GM15510 (cell line): ENCODE measurements around the gene SRC.

Source experiments
- POLR2A ChIP-seq: IDR thresholded peaks from 3 replicates; pipeline ENCODE4 v1.6.1; 2011; ENCODE audit warnings: borderline replicate concordance; ENCODE audit not compliant: insufficient read length; ENCODE audit errors: extremely low read depth

The SRC gene

GRCh38 chr20:37406010-37406998, 60.4 kb downstream of the SRC start:
- TF ChIP-seq POLR2A = peak; percentile 60

- TF ChIP-seq POLR2A = no peak
These were observed 61.2 kb downstream of the SRC start for GRCh38 chr20:37407019-37407566.

- TF ChIP-seq POLR2A = no peak
These were observed 61.6 kb downstream of the SRC start for GRCh38 chr20:37407573-37408002.

GRCh38 chr20:37408302-37409193, 62.6 kb downstream of the SRC start:
- no peak for TF ChIP-seq POLR2A

GRCh38 chr20:37411408-37412219, 65.7 kb downstream of the SRC start:
- TF ChIP-seq POLR2A = no peak

- no peak for TF ChIP-seq POLR2A
These were observed 67.0 kb downstream of the SRC start for GRCh38 chr20:37413023-37413334.

- no peak for TF ChIP-seq POLR2A
These were observed 67.4 kb downstream of the SRC start for GRCh38 chr20:37413379-37413778.

GRCh38 chr20:37414224-37415035, 68.5 kb downstream of the SRC start:
- TF ChIP-seq POLR2A = no peak

- no peak for TF ChIP-seq POLR2A
These were observed 69.5 kb downstream of the SRC start for GRCh38 chr20:37415118-37416085.

GRCh38 chr20:37416100-37416847, 70.3 kb downstream of the SRC start:
- no peak for TF ChIP-seq POLR2A

GRCh38 chr20:37416848-37417616, 71.1 kb downstream of the SRC start:
- TF ChIP-seq POLR2A = no peak
